BE2C (cell line): ENCODE measurements around the gene PIK3IP1.

Source experiments
- DNase-seq: peaks from one replicate; pipeline ENCODE4 v3.0.0-alpha.2; 2020
- H3K27me3 ChIP-seq: fragments of 250-450 bp; sonication (Bioruptor Pico); 2 replicates; pipeline ENCODE4 v1.5.1; 2020; ENCODE audit warnings: mild to moderate bottlenecking
- H3K36me3 ChIP-seq: fragments of 250-450 bp; sonication (Bioruptor Pico); 2 replicates; pipeline ENCODE4 v1.5.1; 2020; ENCODE audit warnings: mild to moderate bottlenecking
- H3K4me1 ChIP-seq: fragments of 250-450 bp; sonication (Bioruptor Pico); 2 replicates; pipeline ENCODE4 v1.5.1; 2020
- H3K4me3 ChIP-seq: 2 replicates; pipeline ENCODE4 v1.5.1; 2011; ENCODE audit warnings: low read depth, low read length
- H3K9me3 ChIP-seq: fragments of 250-450 bp; sonication (Bioruptor Pico); 2 replicates; pipeline ENCODE4 v1.5.1; 2020
- CTCF ChIP-seq: IDR thresholded peaks from 2 replicates; pipeline ENCODE4 v1.5.1; 2012; ENCODE audit warnings: mild to moderate bottlenecking, low read depth, low read length

The PIK3IP1 gene

DNA sequence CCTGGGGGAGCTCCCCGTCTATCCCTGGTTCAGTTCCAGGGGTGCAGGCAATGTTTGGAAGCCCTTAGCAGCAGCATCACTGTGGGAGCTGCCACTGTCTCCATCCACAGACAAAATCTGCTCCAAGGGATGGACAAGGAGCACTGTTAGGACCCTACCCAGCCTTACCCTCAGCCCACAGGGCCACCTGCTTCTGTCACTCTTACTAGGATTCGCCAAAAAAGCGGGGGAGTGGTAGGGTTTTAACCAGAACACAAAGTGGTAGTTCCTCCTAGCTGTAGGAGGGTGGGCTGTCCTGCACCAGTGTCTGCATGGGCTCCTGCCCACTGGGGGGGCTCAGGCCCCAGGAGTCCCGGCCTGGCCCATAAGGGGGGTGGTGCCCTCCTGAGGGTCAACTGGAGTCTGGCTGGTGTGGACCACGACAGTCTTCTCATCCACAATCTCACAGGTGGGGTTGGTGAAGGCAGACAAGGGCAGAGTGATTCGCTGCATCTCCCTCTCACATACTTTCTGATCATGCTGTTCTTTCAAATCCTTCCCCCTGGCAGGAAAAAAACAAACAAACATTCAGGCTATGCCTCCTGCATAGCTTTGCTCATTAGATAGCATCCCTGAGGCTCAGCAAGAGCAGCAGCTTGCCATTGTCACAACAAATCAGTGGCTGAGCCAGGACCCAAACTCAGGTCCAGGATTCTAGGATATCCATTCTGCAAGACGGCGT, 9.4 kb downstream of the PIK3IP1 start:
- no peaks in the 10 kb centered on the region for H3K4me1 ChIP-seq
- no peaks in the 10 kb centered on the region; the same call in 1 of the 2 replicates for H3K36me3 ChIP-seq
- no peak for DNase-seq
- H3K4me3 ChIP-seq = no peak overlapping the region
- no peaks in the 10 kb centered on the region for H3K9me3 ChIP-seq
- TF ChIP-seq CTCF = no peak
- H3K27me3 ChIP-seq = no peaks in the 10 kb centered on the region

- H3K4me1 ChIP-seq = no peaks in the 10 kb centered on the region
- no peak for TF ChIP-seq CTCF
- H3K36me3 ChIP-seq = no peaks in the 10 kb centered on the region; the same call in 1 of the 2 replicates
- H3K27me3 ChIP-seq = no peaks in the 10 kb centered on the region
- H3K4me3 ChIP-seq = no peak overlapping the region
- H3K9me3 ChIP-seq = no peaks in the 10 kb centered on the region
- no peak for DNase-seq
Observed at GRCh38 chr22:31281733-31282132, 10.6 kb downstream of the PIK3IP1 start.

DNA sequence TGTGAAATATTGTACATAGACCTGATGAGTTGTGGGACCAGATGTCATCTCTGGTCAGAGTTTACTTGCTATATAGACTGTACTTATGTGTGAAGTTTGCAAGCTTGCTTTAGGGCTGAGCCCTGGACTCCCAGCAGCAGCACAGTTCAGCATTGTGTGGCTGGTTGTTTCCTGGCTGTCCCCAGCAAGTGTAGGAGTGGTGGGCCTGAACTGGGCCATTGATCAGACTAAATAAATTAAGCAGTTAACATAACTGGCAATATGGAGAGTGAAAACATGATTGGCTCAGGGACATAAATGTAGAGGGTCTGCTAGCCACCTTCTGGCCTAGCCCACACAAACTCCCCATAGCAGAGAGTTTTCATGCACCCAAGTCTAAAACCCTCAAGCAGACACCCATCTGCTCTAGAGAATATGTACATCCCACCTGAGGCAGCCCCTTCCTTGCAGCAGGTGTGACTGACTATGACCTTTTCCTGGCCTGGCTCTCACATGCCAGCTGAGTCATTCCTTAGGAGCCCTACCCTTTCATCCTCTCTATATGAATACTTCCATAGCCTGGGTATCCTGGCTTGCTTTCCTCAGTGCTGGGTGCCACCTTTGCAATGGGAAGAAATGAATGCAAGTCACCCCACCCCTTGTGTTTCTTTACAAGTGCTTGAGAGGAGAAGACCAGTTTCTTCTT, 12.3 kb downstream of the PIK3IP1 start:
- no peaks in the 10 kb centered on the region; the same call in none of the 2 replicates for H3K36me3 ChIP-seq

DNA sequence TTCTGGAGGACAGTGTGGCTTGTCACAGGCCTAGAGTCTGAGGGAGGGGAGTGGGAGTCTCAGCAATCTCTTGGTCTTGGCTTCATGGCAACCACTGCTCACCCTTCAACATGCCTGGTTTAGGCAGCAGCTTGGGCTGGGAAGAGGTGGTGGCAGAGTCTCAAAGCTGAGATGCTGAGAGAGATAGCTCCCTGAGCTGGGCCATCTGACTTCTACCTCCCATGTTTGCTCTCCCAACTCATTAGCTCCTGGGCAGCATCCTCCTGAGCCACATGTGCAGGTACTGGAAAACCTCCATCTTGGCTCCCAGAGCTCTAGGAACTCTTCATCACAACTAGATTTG, 13.0 kb downstream of the PIK3IP1 start:
- Histone ChIP-seq H3K27me3 (no peaks in the 10 kb centered on the region), H3K4me1 (no peaks in the 10 kb centered on the region), H3K4me3 (no peak overlapping the region), H3K36me3 (no peaks in the 10 kb centered on the region; the same call in none of the 2 replicates), H3K9me3 (no peaks in the 10 kb centered on the region)
- DNase-seq = no peak
- TF ChIP-seq CTCF = no peak

More for the DNA sequence above, 12.3 kb downstream of the PIK3IP1 start:
- Histone ChIP-seq H3K4me1 (no peaks in the 10 kb centered on the region), H3K9me3 (no peaks in the 10 kb centered on the region), H3K27me3 (no peaks in the 10 kb centered on the region), H3K4me3 (no peak overlapping the region)
- no peak for TF ChIP-seq CTCF
- no peak for DNase-seq

DNA sequence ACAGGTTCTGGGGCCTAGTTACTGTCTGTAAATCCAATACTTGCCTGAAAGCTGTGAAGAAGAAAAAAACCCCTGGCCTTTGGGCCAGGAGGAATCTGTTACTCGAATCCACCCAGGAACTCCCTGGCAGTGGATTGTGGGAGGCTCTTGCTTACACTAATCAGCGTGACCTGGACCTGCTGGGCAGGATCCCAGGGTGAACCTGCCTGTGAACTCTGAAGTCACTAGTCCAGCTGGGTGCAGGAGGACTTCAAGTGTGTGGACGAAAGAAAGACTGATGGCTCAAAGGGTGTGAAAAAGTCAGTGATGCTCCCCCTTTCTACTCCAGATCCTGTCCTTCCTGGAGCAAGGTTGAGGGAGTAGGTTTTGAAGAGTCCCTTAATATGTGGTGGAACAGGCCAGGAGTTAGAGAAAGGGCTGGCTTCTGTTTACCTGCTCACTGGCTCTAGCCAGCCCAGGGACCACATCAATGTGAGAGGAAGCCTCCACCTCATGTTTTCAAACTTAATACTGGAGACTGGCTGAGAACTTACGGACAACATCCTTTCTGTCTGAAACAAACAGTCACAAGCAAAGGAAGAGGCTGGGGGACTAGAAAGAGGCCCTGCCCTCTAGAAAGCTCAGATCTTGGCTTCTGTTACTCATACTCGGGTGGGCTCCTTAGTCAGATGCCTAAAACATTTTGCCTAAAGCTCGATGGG, 13.5 kb downstream of the PIK3IP1 start:
- DNase-seq = no peak
- Histone ChIP-seq H3K27me3 (no peaks in the 10 kb centered on the region), H3K9me3 (no peaks in the 10 kb centered on the region), H3K4me3 (no peak overlapping the region), H3K4me1 (no peaks in the 10 kb centered on the region), H3K36me3 (no peaks in the 10 kb centered on the region; the same call in none of the 2 replicates)
- TF ChIP-seq CTCF = no peak
